Kidney (tissue), 14 donors: ENCODE results near the gene MEI1. TPM values are rescaled to one million over a fixed set of nuclear protein-coding genes. Genes with fewer than 3 reads are reported as not detected.

Source experiments
- DNase-seq, 5 donors: peaks; one replicate each; pipeline ENCODE4 v3.0.0-alpha.2; 2013 to 2020
- FAIRE-seq: peaks from 2 replicates; lab custom pipeline; 2012; peaks lifted over from hg19 to GRCh38; lab: Jason Lieb, UNC
- H3K27ac ChIP-seq, 2 donors: one replicate each; pipeline ENCODE4 v1.7.0; 2013; ENCODE audit warnings: low read depth in 2 of 2, low read length in 2 of 2, inconsistent platforms in 1 of 2
- H3K27me3 ChIP-seq: one replicate; pipeline ENCODE4 v1.7.1; 2013; ENCODE audit warnings: low read length, inconsistent platforms; ENCODE audit not compliant: control insufficient read depth, insufficient read depth
- H3K36me3 ChIP-seq, 3 donors: one replicate each; pipeline versions ENCODE4 v1.7.0 to v1.7.1; 2013; ENCODE audit warnings: low read length in 3 of 3, control low read depth in 1 of 3, inconsistent platforms in 1 of 3; ENCODE audit not compliant: insufficient read depth in 3 of 3, control insufficient read depth in 2 of 3
- H3K4me1 ChIP-seq, 3 donors: one replicate each; pipeline versions ENCODE4 v1.7.0 to v1.7.1; 2013; ENCODE audit warnings: low read length in 3 of 3, inconsistent platforms in 1 of 3, low read depth in 1 of 3; ENCODE audit not compliant: control insufficient read depth in 2 of 3, insufficient read depth in 2 of 3
- H3K4me3 ChIP-seq, 3 donors: one replicate each; pipeline versions ENCODE4 v1.7.0 to v1.8.1; 2013; ENCODE audit warnings: low read length in 3 of 3, control low read depth in 1 of 3, inconsistent platforms in 1 of 3
- H3K9ac ChIP-seq, 3 donors: one replicate each; pipeline versions ENCODE4 v1.7.0 to v1.7.1; 2013; ENCODE audit warnings: low read length in 3 of 3, control low read depth in 1 of 3, inconsistent platforms in 1 of 3
- H3K9me3 ChIP-seq, 3 donors: one replicate each; pipeline versions ENCODE4 v1.7.0 to v1.7.1; 2013; ENCODE audit warnings: low read length in 3 of 3, control low read depth in 1 of 3, inconsistent platforms in 1 of 3; ENCODE audit not compliant: control insufficient read depth in 2 of 3, insufficient read depth in 1 of 3
- intact Hi-C: fragments of 100-400 bp; cut with DNase I; formaldehyde crosslinking; loops from one replicate; pipeline ENCODE4 v1.11.1; 2022
- polyA plus RNA-seq: library from polyadenylated mRNA; stranded (reverse); fragments of 350-450 nt; fragmentation: Illumina TruSeq; extraction: RNeasy Lipid Tissue Mini Kit (QIAGEN cat#74804); gene quantifications from one replicate; pipeline ENCODE4 v1.2.3, GENCODE V29; 2014; ENCODE audit warnings: low read depth, low replicate concordance; ENCODE audit not compliant: insufficient read depth
- total RNA-seq: library from RNA; stranded (reverse); fragmentation: NEBNext Ultra II Directional; extraction: Animal tissue kit (Norgen Biotek cat#: 25700); gene quantifications from one replicate; pipeline ENCODE4 v1.2.1, GENCODE V29; 2021
- TF ChIP-seq, protein P1 (sequence below): IDR thresholded peaks from 3 replicates; pipeline ENCODE4 v1.5.1; 2012; ENCODE audit warnings: mild to moderate bottlenecking, moderate library complexity, borderline replicate concordance; ENCODE audit not compliant: insufficient read depth; ENCODE audit errors: extremely low read depth
- donor health status: control.
- donor health status: control.
- donor health status: control.
- donor health status: control.
- donor health status: control.
- donor health status: DM: yes; HTN: yes; CAD: no.
- donor health status: Normal renal cell carcinoma (clear cell type).

The MEI1 gene
- total and polyA plus RNA-seq, 2 donors from 2014 or later: 2.4 to 14.6 TPM

DNA sequence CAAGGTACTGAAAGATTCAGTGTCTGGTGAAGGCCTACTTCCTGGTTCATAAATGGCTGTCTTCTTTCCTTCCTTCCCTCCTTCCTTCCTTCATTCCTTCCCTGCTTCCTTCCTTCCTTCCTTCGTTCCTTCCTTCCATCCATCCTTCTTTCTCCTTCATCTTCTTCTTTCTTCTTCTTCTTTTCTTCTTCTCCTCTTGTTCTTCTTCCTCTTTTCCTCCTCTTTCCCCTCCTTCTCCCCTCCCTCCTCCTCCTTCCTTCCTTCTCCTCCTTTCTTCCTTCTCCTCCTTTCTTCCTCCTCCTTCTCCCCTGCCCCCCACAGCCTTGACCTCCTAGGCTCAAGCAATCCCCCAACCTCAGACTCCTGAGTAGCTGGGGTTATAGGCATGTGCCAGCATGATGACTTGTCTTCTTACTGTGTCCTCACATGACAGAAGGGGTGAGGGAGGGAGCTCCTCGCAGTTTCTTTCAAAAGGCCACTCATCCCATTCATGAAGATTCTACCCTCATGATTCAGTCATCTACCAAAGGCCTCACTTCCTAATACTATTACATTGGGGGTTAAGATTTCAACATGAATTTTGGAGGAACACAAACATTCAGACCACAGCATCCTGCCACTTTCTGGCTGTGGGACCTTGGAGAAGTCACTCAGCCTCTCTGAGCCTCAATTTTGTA, 78.6 kb downstream of the MEI1 start:
- Histone ChIP-seq H3K27ac (no peak overlapping the region), H3K4me1 (peaks cover 0 to 2% (median 0%) of the 10 kb centered on the region in 3 donors), H3K9ac (no peak overlapping the region), H3K9me3 (no peaks in the 10 kb centered on the region), H3K36me3 (no peaks in the 10 kb centered on the region), H3K4me3 (no peak overlapping the region), H3K27me3 (no peaks in the 10 kb centered on the region)
- intact Hi-C loops: no loop called here
- TF ChIP-seq, protein P1, sequence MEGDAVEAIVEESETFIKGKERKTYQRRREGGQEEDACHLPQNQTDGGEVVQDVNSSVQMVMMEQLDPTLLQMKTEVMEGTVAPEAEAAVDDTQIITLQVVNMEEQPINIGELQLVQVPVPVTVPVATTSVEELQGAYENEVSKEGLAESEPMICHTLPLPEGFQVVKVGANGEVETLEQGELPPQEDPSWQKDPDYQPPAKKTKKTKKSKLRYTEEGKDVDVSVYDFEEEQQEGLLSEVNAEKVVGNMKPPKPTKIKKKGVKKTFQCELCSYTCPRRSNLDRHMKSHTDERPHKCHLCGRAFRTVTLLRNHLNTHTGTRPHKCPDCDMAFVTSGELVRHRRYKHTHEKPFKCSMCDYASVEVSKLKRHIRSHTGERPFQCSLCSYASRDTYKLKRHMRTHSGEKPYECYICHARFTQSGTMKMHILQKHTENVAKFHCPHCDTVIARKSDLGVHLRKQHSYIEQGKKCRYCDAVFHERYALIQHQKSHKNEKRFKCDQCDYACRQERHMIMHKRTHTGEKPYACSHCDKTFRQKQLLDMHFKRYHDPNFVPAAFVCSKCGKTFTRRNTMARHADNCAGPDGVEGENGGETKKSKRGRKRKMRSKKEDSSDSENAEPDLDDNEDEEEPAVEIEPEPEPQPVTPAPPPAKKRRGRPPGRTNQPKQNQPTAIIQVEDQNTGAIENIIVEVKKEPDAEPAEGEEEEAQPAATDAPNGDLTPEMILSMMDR: no peak
- DNase-seq: no peak
- no peak for FAIRE-seq

DNA sequence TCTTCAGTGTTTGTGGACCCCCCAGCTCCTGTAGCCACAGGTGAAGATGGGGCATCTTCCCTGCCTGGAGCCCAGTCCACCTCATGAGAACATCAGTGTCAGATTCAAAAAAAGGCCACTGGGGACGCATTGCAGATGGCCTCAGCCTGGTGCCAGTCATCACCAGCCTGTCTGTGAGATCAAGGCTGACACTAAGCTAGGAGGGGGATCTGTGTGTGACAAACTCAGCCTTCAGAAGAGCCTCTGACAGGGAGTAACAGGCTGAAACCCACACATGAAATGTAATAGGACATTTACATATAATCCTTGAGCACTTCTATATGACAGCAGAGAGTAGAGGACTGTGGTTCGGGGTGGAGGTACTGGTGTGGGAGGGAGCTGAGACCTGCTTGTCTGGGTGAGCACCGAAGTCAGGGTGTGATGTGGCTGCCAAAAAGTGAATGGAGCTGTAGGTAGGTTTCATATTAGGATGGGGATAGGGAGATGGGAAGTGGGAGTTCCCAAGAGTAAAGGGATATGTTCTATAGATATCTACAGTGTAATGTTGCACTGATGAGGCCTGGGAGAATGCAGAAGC, 80.7 kb downstream of the MEI1 start:
- FAIRE-seq (no peak), DNase-seq (no peak)
- intact Hi-C loops: no loop called here
- Histone ChIP-seq H3K9me3 (no peaks in the 10 kb centered on the region), H3K36me3 (no peaks in the 10 kb centered on the region), H3K27ac (no peak overlapping the region), H3K27me3 (no peaks in the 10 kb centered on the region), H3K4me3 (no peak overlapping the region), H3K4me1 (peaks cover 0 to 2% (median 0%) of the 10 kb centered on the region in 3 donors), H3K9ac (no peak overlapping the region)
- TF ChIP-seq, protein P1: no peak

DNA sequence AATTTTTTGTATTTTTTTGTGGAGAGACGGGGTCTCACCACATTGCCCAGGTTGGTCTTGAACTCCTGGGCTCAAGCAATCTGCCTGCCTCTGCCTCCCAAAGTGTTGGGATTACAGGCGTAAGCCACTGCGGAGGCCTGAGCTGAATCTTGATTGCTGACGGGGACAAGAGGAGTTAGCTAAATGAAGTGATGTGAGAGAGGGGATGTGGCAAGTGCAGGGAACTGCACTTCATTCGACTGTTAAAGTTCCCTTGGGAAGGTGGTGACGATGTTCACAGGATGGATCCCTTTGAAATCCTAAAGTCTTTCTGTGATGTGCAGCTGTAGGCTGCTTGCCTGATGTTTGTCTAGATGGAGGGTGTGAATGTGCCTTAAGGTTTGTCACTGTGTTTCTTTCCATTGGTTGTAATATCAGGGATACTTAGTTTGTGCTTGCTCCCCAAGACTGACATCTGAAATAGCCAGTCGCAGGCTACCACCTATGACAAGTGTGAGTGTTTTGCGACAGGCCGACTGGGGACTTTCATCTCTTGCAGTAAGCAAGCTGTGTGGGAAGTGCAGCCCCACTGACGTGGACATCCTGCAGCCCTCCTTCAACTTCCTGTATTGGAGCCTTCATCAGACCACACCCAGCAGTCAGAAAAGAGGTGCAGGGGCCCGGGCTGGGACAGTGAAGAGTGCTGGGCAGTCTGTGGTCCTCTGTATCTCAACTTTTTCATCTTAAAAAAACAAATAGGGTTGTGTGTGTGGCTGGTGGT, 81.6 kb downstream of the MEI1 start:
- H3K9ac ChIP-seq: no peak overlapping the region
- no peak for FAIRE-seq
- peaks cover 0 to 2% (median 0%) of the 10 kb centered on the region in 3 donors for H3K4me1 ChIP-seq
- no peaks in the 10 kb centered on the region for H3K9me3 ChIP-seq
- H3K36me3 ChIP-seq: no peaks in the 10 kb centered on the region
- TF ChIP-seq, protein P1: no peak
- no peaks in the 10 kb centered on the region for H3K27me3 ChIP-seq
- intact Hi-C loops: no loop called here
- H3K27ac ChIP-seq: no peak overlapping the region
- peak; percentile 17 to 91 (median 47) for DNase-seq
- H3K4me3 ChIP-seq: no peak overlapping the region
